Measurements from ENCODE around the gene DNAJC16.

The DNAJC16 gene

DNA sequence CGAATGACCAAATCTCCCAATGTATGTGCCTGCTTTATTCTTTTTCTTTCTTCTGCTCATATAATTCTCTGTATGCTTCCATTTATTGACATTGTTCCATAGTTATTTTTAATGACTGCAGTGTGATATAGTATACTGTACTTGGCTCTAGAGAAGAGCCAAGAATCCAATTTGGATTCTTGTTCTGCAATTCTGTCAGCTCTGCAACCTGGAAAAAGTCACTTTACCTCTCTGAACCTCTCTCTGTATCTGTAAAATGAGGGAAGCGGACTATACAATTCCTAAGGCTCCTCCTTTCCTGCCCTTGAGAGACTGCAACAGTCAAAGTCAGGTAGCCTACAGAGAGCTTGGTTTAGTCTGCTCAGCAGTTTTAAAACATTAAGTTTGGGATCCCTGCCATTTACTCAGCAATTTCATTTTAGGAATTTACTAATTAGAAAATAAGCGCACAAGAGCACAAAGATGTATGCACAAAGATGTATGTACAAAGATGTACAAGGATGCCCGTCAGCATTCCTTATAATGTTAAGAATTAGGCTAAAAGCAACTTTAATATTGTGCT lies 14.7 kb downstream of the DNAJC16 start:
- no peak for DNase-seq

DNA sequence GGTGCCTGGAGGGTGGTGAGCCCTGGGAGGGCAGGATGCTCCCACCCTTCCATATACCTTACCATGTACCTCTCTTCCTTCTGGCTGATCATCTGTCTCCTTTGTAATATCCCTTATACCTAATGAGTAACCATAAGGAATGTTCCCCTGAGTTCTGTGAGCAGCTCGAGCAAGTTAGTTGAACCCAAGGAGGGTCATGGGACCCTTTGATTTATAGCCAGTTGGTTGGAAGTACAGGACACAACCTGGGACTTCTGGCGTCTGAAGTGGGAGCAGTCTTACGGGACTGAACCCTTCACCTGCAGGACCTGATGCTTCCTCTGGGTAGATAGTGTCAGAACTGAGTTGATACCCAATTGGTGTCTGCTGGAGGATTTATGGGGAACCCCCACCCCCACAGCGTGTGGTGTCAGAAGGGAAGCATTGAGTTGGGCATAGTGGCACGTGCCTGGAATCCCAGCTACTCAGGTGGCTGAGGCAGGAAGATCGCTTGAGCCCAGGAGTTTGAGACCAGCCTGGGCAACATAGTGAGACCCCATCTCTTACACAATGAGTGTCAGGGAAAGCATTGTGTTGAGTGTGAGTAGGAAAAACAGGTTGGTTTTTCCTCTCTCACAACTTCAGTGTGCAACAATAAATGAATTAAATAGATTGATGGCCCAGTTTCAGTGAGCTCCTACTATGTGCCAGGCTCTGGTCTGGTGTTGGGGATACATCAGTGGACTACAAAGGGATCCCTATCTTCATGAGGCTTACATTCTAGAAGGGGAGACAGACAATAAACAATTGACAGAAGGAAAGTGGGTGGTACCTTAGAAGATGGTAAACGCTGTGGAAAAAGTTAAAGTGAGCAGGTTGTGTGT lies 16.0 kb downstream of the DNAJC16 start:
- DNase-seq: no peak

DNA sequence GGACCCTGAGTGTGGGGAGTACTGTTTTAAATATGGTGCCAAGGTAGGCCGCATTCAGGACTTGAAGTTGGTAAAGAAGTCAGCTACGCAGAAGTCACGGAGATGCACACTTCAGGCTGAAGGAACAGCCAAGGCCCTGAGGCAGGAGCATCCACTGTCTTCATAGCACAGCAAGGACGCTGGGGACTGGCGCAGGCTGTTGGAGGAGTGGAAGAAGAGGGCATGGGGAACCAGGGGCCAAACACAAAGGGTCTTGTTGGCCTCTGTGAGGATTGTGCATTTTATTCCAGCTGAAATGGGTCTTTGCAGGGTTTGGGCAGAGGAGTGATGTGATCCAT lies 16.6 kb downstream of the DNAJC16 start:
- no peak for DNase-seq

DNA sequence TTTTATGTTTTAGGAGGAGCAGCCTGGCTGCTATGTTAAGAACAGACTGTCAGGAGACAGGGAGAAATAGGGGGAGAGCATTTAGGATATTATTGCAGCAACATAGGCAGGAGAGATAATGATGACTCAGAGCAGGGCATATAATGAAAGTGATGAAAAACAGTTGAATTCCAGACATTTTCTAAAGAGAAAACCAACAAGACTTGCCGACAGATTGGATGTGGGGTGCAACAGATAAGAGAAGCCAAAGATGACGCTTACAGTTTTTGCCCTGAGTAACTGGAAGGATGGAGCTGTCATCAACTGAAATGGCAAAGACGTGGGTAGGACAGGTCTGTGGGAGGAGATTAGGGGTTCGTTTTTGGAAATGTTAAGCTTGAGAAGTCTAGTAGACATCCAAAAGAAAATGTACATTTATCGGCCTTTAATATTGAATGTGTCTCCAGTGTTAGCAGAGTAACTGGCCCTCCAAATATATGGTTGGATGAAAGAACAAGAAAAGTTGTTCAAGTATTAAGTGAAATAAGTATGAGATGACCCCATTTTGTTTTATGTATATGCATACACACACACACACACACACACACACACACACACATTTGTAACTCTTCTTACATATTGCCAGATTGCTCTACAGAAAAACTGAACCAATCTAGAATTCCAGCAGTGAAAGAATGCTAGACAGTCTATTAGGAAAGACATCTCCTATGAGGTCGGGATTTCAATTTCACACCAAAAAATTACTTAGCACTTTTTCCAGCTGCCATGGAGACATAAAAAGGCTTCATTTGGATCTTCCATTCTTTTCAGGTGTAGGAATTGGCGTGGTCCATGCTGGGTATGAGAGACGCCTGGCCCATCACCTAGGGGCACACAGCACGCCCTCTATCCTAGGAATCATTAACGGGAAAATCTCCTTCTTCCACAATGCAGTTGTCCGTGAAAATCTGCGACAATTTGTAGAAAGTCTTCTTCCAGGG lies 17.2 kb downstream of the DNAJC16 start:
- no peak for DNase-seq

DNA sequence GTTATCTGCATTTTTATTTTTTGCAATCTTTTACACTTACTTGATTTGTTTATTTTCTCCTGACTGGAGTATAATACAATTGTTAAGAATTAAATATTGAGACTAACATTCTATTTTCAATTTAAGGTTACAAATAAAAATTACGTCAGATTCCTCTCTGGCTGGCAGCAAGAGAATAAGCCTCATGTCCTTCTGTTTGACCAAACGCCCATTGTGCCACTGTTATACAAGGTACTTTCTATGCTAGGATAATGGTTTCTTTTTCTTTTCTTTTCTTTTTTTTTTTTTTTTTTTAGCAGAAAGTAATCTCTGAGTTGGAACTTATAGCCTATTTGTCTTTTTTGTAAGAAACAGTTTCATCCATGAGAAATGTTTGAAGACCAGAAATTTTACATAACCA lies 20.0 kb downstream of the DNAJC16 start:
- no peak for DNase-seq

DNA sequence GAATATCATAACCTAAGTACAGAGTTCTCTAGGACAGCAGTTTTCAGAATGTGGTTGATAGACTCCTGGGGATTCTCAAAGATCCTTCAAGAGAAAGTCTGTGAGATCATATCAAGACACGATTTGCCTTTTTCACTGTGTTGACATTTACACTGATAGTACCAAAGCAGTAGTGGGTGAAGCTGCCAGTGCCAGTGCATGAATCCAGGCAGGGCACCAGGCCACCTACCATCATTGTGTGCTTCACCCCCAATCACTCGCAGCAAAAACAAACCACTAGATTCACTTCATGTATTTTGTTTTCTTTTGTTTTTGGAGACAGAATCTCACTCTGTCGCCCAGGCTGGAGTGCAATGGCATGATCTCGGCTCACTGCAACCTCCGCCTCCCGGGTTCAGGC lies 23.9 kb downstream of the DNAJC16 start:
- no peak for DNase-seq

DNA sequence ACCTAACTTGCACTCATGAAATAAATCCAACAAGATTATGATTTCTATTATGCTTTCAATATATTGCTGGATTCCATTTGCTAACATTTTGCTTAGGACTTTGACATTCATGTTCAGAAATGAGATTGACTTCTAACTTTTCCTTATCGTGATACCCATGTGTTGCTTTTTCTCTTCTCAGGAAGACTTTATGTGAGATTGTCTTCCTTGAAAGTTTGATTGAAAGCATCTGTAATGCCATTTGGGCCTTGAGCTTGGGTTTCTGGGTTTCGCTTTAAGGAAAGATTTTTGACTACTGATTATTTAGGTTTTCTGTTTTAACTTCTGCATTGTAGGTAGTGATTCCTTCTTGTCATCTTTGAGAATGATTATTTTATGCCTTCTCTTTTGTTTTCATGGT lies 30.4 kb downstream of the DNAJC16 start:
- no peak for DNase-seq

DNA sequence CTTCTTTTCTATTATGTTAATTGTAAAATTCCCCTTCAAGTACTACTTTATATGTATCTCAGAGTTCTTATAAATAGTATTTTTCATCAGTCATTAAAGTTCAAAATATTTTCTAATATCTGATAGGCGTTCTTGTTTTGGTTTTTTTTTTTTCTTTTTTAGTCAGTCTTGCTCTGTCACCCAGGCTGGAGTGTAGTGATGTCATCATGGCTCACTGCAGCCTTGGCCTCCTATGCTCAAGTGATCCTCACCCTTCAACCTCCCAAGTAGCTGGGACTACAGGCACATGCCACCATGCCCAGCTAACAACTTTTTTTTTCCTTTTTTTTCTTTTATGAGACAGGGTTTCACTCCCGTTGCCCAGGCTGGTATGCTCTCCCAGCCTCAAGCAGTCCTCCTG lies 30.9 kb downstream of the DNAJC16 start:
- no peak for DNase-seq

DNA sequence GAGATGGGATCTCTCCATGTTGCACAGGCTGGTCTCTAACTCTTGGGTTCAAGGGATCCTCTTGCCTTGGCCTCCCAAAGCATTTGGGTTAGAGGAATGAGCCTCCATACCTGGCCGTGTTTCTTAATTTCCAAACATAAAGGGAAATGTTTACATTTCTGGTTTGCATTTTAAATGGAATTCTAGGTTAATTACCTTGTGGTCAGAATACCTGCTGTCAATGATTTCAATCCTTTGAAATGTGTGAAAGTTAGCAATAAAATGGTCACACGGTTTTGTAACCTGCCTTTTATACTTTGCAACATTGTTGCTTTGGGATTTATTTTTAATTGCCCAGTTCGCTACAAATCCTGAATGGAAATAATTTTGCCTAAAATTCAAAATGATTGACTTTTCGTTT lies 31.9 kb downstream of the DNAJC16 start:
- no peak for DNase-seq

DNA sequence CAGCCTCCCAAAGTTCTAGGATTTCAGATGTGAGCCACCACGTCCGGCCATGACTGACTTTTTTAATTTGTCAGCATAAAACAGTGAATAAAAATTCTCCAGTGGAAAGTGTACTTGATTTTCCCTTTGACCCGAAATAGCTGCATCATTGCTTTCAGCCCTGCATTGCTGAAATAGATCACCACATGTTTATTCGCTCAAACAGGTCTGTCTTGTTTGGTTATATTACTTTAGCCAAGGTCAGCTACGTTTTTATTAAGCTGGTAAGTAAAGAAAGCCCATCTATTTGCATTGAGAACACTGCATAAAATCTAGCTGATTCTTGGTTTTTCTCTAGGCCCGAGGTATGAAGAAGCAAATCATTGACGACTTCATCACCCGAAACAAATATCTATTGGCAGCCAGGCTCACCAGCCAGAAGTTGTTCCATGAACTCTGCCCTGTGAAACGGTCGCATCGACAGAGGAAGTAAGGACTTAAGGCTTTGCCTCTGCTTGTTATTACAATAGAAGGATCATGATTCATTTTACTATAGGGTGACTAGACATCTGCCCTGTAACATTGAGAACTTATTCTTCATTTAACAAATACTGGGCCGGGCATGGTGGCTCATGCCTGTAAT lies 32.7 kb downstream of the DNAJC16 start:
- no peak for DNase-seq

DNA sequence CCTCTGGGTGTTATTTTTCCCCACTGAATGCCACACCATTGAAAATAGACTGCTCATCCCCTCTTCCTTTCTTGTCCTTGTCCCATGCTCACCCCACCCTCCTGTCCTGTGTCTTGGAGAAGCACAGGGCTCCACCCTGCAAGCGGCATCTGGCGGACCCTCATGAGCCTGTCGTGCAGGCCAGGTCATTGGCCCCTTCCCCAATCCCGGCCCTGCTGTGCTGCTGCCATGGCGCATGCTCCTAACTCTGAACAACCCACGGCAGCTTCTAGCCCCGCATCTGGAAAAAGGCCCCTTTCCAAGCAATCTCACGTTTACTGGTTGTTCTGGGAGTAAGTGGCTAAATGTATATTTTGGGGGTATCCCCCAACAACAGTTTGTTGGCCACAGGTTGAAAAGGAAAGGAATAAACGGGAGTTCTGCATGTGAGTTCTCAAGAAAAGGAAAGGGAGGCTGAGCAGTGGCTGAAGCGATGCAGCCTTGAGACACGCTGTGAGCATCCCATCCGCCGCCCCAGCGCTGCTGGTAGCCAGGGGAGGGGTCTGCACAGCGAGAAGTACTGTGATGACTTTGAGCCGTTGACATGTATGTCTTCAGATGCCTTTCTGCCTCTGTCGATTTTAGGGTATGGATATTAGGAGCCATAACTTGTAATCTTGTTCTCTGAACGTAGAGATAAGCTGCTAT lies 41.9 kb downstream of the DNAJC16 start:
- DNase-seq: no peak

DNA sequence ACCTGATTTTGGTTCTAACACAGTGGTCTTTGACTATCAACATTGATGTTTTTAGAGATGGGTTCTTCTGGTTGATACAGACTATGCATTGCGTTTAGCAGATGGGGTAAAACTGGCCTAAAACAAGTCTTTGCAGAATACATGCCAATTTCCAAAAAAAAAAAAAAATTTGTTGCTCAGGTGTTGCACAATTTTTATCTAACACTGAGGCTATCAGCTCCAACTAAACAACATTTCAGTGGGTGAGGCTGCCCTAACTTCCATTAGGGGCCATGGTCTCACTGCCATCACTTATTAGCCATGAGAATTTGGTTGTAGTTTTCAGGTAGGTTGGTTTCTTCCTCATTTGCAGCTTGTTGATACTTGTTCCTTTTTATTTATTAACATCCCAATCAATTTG lies 44.2 kb downstream of the DNAJC16 start:
- DNase-seq: no peak

DNA sequence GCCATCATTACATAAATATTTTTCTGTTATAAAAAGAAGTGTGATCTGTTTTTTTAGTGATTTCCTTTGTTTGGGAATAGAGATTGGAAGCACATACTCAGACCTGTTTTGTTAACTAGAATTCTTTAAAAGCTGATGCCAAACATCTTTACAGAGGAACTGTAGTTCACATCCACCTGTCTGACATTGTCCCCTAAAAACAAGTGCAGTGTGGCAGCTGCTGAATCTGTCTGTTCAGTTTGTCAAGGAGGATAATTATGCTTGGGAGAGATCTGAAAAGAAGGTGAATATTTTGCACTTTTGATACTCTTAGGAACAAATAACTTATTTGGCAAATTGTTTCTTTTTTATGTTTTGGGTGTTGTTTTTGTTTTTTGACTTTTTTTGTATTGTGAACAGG lies 44.6 kb downstream of the DNAJC16 start:
- no peak for DNase-seq

DNA sequence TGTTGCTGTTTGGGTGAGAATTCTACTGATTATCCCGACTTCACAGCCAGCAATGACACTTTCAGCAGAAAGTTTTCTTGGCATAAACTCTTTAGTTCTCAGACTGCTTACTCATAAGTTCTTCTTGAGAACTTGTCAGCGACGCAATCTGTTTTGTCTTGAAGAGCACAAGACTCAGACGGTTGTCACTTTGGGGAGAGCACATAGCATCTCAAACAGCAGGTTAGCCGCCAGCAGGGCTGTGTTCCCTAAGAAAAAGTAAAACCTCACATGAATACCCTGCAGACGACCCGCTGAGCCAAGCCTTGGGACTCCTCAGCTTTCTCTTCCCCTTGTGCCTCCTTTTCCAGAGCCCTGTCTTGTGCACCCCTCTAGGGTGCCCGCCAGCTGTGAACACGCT lies 46.8 kb downstream of the DNAJC16 start:
- DNase-seq: no peak

DNA sequence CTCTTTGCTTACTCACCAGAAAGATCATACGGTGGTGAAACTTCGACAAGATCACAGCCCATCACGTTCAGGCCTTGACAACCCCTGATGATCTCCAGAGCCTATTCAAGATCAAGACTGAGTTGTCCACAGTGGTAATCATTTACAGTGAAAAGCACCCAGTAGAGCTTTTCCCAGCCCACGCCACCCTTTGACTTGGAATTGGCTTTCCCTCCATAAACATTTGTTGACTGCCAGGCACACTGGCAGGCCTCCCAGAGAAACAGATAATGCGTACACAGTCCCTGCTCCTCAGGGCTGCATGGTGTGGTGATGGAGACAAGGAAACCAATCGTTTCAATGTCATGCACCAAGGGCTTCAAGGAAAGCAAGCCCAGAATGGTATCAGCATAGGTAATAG lies 48.1 kb downstream of the DNAJC16 start:
- no peak for DNase-seq

DNA sequence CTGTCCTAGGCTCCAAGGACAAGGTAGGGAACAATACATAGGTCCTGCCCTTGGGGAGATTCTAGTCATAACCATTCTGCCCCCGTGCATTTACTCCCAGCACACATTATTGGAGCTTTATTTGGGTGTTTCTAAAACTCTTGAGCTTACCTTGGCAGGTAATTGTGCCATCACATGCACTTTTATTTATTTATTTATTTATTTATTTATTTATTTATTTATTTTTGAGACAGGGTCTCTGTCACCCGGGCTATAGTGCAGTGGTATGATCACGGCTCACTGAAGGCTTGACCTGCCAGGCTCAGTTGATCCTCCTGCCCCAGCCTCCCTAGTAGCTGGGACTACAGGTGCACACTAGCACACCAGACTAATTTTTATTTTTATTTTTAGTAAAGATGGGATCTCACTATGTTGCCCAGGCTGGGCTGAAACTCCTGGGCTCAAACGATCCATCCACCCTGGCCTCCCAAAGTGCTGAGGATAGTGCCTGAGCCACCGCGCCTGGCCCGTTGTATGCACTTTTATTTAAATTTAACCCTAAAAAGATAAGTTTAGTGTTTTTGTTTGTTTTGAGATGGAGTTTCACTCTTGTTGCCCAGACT lies 49.0 kb downstream of the DNAJC16 start:
- DNase-seq: no peak

DNA sequence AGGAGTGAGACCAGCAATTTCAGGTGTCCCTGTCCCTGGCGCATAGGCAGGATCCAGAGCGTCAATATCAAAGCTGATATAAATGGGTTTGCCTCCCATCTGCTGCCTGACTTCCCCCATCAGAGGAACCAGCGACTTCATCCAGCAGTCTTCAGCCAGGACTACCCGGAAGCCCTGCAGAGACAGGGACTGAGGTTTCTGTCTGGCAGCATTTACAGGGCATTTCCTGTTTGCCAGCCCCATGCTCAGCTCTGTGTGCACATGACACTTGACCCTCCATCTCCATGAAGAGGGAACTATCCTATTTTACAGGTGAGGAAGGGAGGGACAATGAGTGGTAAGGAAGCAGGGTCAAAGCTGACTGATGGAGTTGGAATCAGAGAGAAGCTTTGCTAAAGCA lies 51.0 kb downstream of the DNAJC16 start:
- peak; percentile 32 for DNase-seq

DNA sequence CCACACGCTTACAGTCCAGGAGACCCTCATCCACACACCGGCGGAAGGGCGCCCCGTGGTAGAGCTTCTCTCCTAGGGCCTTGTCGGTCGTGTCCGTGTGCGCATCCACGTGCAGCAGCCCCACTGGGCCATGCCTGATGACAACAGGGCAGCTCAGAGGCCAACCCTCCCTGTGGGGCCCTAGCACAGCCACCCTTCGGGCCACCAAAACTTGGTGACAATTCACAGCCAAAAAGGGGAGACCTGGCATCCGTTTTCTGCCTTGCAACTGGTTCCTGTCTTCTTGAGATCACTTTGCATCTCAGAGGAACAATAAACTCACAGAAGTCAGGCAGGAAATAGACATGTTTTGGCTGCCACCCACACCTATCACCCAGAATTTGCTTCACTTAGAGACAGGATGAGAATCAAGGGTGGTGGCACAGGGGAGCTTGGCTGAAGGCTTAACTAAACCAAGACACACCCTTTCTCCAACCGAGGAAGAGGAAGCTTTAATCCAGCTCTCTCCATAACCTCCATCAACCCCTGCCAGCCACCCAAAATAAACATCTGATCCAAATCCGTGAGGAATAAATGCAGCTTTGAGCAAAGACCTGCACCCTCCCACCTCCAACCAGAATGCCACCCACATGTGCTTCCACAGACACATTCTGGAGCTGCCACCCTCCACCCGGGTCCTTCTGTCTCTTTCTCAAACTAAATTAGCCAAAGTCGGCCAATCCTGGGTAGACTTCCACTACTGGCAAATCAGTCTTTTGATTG lies 52.5 kb downstream of the DNAJC16 start:
- peak; percentile 28 for DNase-seq

DNA sequence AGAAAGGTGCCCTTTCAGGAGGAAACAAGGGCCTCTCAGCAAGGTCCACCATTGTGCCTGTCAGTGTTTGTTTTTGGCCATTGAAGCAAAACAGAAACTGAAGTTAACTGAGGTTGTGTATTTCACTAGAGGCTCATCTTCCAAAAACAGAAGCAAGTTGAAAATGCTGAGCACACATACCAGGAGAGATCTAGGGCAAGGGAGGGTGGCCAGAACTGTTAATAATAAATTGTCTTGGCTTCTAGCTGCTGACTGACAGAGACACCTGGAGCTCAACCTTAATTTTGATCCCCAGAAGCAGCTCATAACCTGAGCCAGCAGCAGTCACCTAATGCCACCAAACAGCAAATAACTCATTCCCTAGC lies 53.0 kb downstream of the DNAJC16 start:
- peak; percentile 6 for DNase-seq

DNA sequence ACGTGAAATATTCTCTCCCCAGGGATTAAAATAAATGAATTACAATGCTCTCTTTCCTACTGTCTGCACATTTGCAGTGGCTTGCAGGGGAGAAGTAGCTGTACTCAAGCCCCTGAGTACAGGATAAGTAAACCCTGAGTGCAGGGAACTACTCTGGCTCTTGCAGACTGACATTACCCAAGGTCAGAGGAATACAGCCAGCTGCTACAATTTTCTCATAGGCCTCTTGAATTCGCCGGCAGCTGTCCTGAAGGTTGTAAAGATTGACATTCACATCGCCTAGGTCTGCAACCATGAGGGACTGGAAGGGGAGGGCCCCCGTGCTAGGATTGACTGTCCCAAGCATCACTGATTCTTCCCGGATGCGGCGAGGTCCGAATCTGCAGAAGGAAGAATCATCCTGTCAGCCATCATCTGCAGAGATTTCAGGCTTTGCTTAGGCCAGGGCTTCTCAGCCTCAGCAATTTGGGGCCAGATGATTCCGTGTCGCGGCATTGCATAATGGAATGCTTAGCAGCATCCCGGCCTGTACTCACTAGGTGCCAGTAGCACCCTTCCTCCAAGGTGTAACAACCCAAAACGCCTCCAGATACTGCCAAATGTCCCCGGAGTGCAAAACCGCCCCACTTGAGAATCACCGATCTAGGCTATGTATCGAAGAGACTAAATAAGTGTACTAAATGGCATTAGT lies 56.5 kb downstream of the DNAJC16 start:
- DNase-seq: no peak

All from activated CD4-positive, alpha-beta T cell treated with anti-CD3 and anti-CD28 coated beads, Interleukin-2, amount 50 U/mL, for 16 hours (primary cell).